GM23338 (cell line): ENCODE results near the gene AMPD3. TPM values are rescaled to one million over a fixed set of nuclear protein-coding genes. Genes with fewer than 3 reads are reported as not detected.

ENCODE experiments used
- ATAC-seq: fragments of 200-7000 bp; cut with Tn5 transposase; 3 replicates; pipeline ENCODE4 v1.9.1; 2020
- DNase-seq: peaks from one replicate; pipeline ENCODE4 v3.0.0-alpha.2; 2015; ENCODE audit warnings: low spot score
- H2AFZ ChIP-seq: fragments of 200-600 bp; sonication (generic); 2 replicates; pipeline ENCODE4 v1.8.0; 2016; ENCODE audit warnings: antibody characterized with exemption, mild to moderate bottlenecking, moderate library complexity
- H3F3A ChIP-seq: fragments of 200-600 bp; sonication (generic); replicated peaks from 2 replicates; pipeline ENCODE4 v1.8.0; 2017; ENCODE audit warnings: antibody characterized with exemption, mixed run types, low read depth
- H3K27ac ChIP-seq: fragments of 200-600 bp; sonication (generic); 2 replicates; pipeline ENCODE4 v1.6.1; 2016; ENCODE audit warnings: low read depth
- H3K27me3 ChIP-seq: fragments of 200-600 bp; sonication (generic); 2 replicates; pipeline ENCODE4 v1.8.0; 2016; ENCODE audit warnings: mild to moderate bottlenecking, mixed run types, moderate library complexity; ENCODE audit not compliant: insufficient read depth
- H3K36me3 ChIP-seq: fragments of 200-600 bp; sonication (generic); 2 replicates; pipeline ENCODE4 v1.8.0; 2016; ENCODE audit warnings: mild to moderate bottlenecking; ENCODE audit not compliant: insufficient read depth
- H3K4me1 ChIP-seq: fragments of 200-600 bp; sonication (generic); 2 replicates; pipeline ENCODE4 v1.8.0; 2016; ENCODE audit warnings: mild to moderate bottlenecking, moderate library complexity; ENCODE audit not compliant: insufficient read depth
- H3K4me2 ChIP-seq: fragments of 200-600 bp; sonication (generic); 2 replicates; pipeline ENCODE4 v1.7.1; 2017; ENCODE audit warnings: mixed run types
- H3K4me3 ChIP-seq: fragments of 200-600 bp; sonication (generic); 2 replicates; pipeline ENCODE4 v1.6.1; 2016; ENCODE audit warnings: mixed run types
- H3K79me2 ChIP-seq: fragments of 200-600 bp; sonication (generic); replicated peaks from 2 replicates; pipeline ENCODE4 v1.8.0; 2017; ENCODE audit warnings: mild to moderate bottlenecking; ENCODE audit not compliant: insufficient read depth
- H3K9me2 ChIP-seq: fragments of 200-600 bp; sonication (generic); 2 replicates; pipeline ENCODE4 v1.8.0; 2017; ENCODE audit not compliant: insufficient read depth
- H4K20me1 ChIP-seq: fragments of 200-600 bp; sonication (generic); replicated peaks from 2 replicates; pipeline ENCODE4 v1.8.0; 2017; ENCODE audit warnings: mild to moderate bottlenecking; ENCODE audit not compliant: insufficient read depth
- H3K27ac Mint-ChIP-seq: 2 replicates; pipeline ENCODE4 v1.8.0; 2020; ENCODE audit warnings: inconsistent platforms, mild to moderate bottlenecking, moderate library complexity, mixed read lengths
- H3K27me3 Mint-ChIP-seq: 3 replicates; pipeline ENCODE4 v1.8.0; 2022; ENCODE audit warnings: low read depth, mild to moderate bottlenecking, moderate library complexity, mixed read lengths, inconsistent platforms; ENCODE audit not compliant: insufficient read depth, poor library complexity
- H3K36me3 Mint-ChIP-seq: 3 replicates; pipeline ENCODE4 v1.8.0; 2021; ENCODE audit warnings: low read depth, mild to moderate bottlenecking, inconsistent platforms, moderate library complexity, mixed read lengths
- H3K4me1 Mint-ChIP-seq: 3 replicates; pipeline ENCODE4 v1.8.0; 2020; ENCODE audit warnings: mild to moderate bottlenecking, inconsistent platforms, mixed read lengths
- H3K4me3 Mint-ChIP-seq: 3 replicates; pipeline ENCODE4 v1.8.0; 2021; ENCODE audit warnings: moderate library complexity, mild to moderate bottlenecking, inconsistent platforms, mixed read lengths
- H3K9me3 Mint-ChIP-seq: 3 replicates; pipeline ENCODE4 v1.8.0; 2020; ENCODE audit warnings: moderate library complexity, mild to moderate bottlenecking, inconsistent platforms, mixed read lengths
- CREB1 ChIP-seq: fragments of 250-450 bp; sonication (Bioruptor Pico); IDR thresholded peaks from 2 replicates; pipeline ENCODE4 v1.5.0; 2020; ENCODE audit warnings: low read depth, mild to moderate bottlenecking, moderate library complexity
- EZH2 ChIP-seq: fragments of 200-600 bp; sonication (generic); IDR thresholded peaks from one replicate; pipeline ENCODE4 v1.8.0; 2017; ENCODE audit warnings: antibody characterized with exemption, mild to moderate bottlenecking, low read depth; ENCODE audit not compliant: unreplicated experiment
- ZNF331 ChIP-seq: fragments of 250-450 bp; sonication (Bioruptor Pico); IDR thresholded peaks from 2 replicates; pipeline ENCODE4 v1.5.0; 2020; ENCODE audit warnings: low read depth, mild to moderate bottlenecking, moderate library complexity
- polyA plus RNA-seq: library from polyadenylated mRNA; unstranded; fragments of >200 nt; fragmentation: Nextera tagmentation; extraction: Ambion mirVana; gene quantifications from 2 replicates; pipeline ENCODE4 v1.2.1, GENCODE V29; 2016
- total RNA-seq: library from RNA; depleted of rRNA; stranded (reverse); fragments of >200 nt; shearing (Covaris generic); gene quantifications from 2 replicates; pipeline ENCODE4 v1.2.3, GENCODE V29; 2014
- TF ChIP-seq, protein P1 (sequence below), 2 experiments: fragments of 200-600 bp in 1 of 2; sonication (generic) in 1 of 2; conservative IDR thresholded peaks; 2 replicates each; pipeline versions ENCODE4 v1.5.1 to v1.6.1; 2016 to 2017; ENCODE audit warnings: antibody characterized with exemption in 2 of 2, low read depth in 2 of 2, mild to moderate bottlenecking in 2 of 2, moderate library complexity in 1 of 2
- TF ChIP-seq, protein P2 (sequence below): IDR thresholded peaks from 2 replicates; pipeline ENCODE4 v1.6.1; 2016; ENCODE audit warnings: antibody characterized with exemption
- TF ChIP-seq, protein P3 (sequence below): fragments of 250-450 bp; sonication (Bioruptor Pico); IDR thresholded peaks from 2 replicates; pipeline ENCODE4 v1.5.0; 2020; ENCODE audit warnings: mild to moderate bottlenecking, moderate library complexity

Gene AMPD3
- total and polyA plus RNA-seq, 2 experiments from 2014 or later: 1.6 to 2.1 TPM

DNA sequence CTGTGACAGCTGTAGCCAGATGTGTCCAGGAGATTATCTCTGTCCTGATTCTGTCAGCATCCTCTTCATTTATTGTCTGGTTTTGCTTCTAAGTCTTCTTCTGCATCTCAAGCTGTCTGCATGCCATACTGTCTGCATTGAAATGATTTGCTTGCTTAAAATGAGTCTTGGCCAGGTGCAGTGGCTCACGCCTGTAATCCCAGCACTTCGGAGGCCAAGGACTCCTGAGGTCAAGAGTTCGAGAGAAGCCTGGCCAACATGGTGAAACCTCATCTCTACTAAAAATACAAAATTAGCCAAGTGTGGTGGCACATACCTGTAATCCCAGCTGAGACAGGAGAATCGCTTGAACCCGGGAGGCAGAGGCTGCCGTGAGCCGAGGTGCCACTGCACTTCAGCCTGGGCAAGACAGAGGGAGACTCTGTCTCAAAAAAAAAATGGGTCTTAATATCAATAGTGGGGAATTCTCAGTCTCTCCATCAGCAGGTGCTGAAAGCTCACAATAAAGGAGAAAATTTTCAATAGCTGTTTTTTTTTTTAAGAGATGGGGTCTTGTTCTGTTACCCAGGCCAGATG lies 39.2 kb upstream of the AMPD3 start:
- H3K79me2 ChIP-seq: no peaks in the 10 kb centered on the region
- H3K4me2 ChIP-seq: no peak overlapping the region
- H3F3A ChIP-seq: no peaks in the 10 kb centered on the region
- no peaks in the 10 kb centered on the region for H4K20me1 ChIP-seq
- H3K36me3 ChIP-seq: no peaks in the 10 kb centered on the region
- H3K27me3 Mint-ChIP-seq: peaks cover 2% of the 10 kb centered on the region
- no peak overlapping the region for H2AFZ ChIP-seq
- no peak overlapping the region for H3K4me3 Mint-ChIP-seq
- no peak overlapping the region for H3K27ac Mint-ChIP-seq
- H3K4me1 ChIP-seq: no peaks in the 10 kb centered on the region
- peaks cover 2% of the 10 kb centered on the region; the same call in 1 of the 3 replicates for H3K4me1 Mint-ChIP-seq
- TF ChIP-seq, protein P1, sequence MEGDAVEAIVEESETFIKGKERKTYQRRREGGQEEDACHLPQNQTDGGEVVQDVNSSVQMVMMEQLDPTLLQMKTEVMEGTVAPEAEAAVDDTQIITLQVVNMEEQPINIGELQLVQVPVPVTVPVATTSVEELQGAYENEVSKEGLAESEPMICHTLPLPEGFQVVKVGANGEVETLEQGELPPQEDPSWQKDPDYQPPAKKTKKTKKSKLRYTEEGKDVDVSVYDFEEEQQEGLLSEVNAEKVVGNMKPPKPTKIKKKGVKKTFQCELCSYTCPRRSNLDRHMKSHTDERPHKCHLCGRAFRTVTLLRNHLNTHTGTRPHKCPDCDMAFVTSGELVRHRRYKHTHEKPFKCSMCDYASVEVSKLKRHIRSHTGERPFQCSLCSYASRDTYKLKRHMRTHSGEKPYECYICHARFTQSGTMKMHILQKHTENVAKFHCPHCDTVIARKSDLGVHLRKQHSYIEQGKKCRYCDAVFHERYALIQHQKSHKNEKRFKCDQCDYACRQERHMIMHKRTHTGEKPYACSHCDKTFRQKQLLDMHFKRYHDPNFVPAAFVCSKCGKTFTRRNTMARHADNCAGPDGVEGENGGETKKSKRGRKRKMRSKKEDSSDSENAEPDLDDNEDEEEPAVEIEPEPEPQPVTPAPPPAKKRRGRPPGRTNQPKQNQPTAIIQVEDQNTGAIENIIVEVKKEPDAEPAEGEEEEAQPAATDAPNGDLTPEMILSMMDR (conservative IDR thresholded peaks at IDR 0.05; ENCODE audit: low read depth in 2 of 2): peak; percentile 28 to 37; a peak in 3 of 4 replicates
- TF ChIP-seq, protein P2, sequence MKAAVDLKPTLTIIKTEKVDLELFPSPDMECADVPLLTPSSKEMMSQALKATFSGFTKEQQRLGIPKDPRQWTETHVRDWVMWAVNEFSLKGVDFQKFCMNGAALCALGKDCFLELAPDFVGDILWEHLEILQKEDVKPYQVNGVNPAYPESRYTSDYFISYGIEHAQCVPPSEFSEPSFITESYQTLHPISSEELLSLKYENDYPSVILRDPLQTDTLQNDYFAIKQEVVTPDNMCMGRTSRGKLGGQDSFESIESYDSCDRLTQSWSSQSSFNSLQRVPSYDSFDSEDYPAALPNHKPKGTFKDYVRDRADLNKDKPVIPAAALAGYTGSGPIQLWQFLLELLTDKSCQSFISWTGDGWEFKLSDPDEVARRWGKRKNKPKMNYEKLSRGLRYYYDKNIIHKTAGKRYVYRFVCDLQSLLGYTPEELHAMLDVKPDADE: no peak
- no peak for TF ChIP-seq CREB1 (CRISPR knock-in tag)
- TF ChIP-seq EZH2: no peak
- TF ChIP-seq ZNF331 (CRISPR knock-in tag): no peak
- TF ChIP-seq, protein P3, sequence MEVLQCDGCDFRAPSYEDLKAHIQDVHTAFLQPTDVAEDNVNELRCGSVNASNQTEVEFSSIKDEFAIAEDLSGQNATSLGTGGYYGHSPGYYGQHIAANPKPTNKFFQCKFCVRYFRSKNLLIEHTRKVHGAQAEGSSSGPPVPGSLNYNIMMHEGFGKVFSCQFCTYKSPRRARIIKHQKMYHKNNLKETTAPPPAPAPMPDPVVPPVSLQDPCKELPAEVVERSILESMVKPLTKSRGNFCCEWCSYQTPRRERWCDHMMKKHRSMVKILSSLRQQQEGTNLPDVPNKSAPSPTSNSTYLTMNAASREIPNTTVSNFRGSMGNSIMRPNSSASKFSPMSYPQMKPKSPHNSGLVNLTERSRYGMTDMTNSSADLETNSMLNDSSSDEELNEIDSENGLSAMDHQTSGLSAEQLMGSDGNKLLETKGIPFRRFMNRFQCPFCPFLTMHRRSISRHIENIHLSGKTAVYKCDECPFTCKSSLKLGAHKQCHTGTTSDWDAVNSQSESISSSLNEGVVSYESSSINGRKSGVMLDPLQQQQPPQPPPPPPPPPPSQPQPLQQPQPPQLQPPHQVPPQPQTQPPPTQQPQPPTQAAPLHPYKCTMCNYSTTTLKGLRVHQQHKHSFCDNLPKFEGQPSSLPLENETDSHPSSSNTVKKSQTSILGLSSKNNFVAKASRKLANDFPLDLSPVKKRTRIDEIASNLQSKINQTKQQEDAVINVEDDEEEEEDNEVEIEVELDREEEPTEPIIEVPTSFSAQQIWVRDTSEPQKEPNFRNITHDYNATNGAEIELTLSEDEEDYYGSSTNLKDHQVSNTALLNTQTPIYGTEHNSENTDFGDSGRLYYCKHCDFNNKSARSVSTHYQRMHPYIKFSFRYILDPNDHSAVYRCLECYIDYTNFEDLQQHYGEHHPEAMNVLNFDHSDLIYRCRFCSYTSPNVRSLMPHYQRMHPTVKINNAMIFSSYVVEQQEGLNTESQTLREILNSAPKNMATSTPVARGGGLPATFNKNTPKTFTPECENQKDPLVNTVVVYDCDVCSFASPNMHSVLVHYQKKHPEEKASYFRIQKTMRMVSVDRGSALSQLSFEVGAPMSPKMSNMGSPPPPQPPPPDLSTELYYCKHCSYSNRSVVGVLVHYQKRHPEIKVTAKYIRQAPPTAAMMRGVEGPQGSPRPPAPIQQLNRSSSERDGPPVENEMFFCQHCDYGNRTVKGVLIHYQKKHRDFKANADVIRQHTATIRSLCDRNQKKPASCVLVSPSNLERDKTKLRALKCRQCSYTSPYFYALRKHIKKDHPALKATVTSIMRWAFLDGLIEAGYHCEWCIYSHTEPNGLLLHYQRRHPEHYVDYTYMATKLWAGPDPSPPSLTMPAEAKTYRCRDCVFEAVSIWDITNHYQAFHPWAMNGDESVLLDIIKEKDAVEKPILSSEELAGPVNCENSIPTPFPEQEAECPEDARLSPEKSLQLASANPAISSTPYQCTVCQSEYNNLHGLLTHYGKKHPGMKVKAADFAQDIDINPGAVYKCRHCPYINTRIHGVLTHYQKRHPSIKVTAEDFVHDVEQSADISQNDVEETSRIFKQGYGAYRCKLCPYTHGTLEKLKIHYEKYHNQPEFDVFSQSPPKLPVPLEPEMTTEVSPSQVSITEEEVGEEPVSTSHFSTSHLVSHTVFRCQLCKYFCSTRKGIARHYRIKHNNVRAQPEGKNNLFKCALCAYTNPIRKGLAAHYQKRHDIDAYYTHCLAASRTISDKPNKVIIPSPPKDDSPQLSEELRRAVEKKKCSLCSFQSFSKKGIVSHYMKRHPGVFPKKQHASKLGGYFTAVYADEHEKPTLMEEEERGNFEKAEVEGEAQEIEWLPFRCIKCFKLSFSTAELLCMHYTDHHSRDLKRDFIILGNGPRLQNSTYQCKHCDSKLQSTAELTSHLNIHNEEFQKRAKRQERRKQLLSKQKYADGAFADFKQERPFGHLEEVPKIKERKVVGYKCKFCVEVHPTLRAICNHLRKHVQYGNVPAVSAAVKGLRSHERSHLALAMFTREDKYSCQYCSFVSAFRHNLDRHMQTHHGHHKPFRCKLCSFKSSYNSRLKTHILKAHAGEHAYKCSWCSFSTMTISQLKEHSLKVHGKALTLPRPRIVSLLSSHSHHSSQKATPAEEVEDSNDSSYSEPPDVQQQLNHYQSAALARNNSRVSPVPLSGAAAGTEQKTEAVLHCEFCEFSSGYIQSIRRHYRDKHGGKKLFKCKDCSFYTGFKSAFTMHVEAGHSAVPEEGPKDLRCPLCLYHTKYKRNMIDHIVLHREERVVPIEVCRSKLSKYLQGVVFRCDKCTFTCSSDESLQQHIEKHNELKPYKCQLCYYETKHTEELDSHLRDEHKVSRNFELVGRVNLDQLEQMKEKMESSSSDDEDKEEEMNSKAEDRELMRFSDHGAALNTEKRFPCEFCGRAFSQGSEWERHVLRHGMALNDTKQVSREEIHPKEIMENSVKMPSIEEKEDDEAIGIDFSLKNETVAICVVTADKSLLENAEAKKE (CRISPR knock-in tag): no peak
- peaks cover 3% of the 10 kb centered on the region; the same call in 1 of the 3 replicates for H3K9me3 Mint-ChIP-seq
- H3K36me3 Mint-ChIP-seq: peaks cover 3% of the 10 kb centered on the region; the same call in 1 of the 3 replicates
- H3K27me3 ChIP-seq: no peaks in the 10 kb centered on the region
- no peak for ATAC-seq
- H3K9me2 ChIP-seq: 0 out of 2 replicates have a peak, but pooled peaks cover 11% of the 10 kb centered on the region
- H3K4me3 ChIP-seq: no peak overlapping the region
- no peak for DNase-seq
- H3K27ac ChIP-seq: no peak overlapping the region
